Uterus (tissue), 4 donors: ENCODE results near the gene C10orf95. TPM values are rescaled to one million over a fixed set of nuclear protein-coding genes. Genes with fewer than 3 reads are reported as not detected.

Experiments
- DNase-seq, 2 donors: peaks; one replicate each; pipeline ENCODE4 v3.0.0-alpha.2; 2019 to 2020
- H3K27ac ChIP-seq, 2 donors: fragments of 200-600 bp; sonication (generic); 1 replicate in 1 of 2; 2 replicates in 1 of 2; pipeline ENCODE4 v1.5.1; 2016 to 2018
- H3K27me3 ChIP-seq, 2 donors: fragments of 200-600 bp; sonication (generic); one replicate each; pipeline ENCODE4 v1.5.1; 2018 to 2019; ENCODE audit warnings: control low read depth in 1 of 2
- H3K36me3 ChIP-seq, 2 donors: fragments of 200-600 bp; sonication (generic); one replicate each; pipeline ENCODE4 v1.5.1; 2019; ENCODE audit warnings: control low read depth in 1 of 2
- H3K4me1 ChIP-seq, 2 donors: fragments of 200-600 bp; sonication (generic); one replicate each; pipeline ENCODE4 v1.5.1; 2018 to 2019; ENCODE audit warnings: control low read depth in 1 of 2
- H3K4me3 ChIP-seq, 2 donors: fragments of 200-600 bp; sonication (generic); 1 replicate in 1 of 2; 2 replicates in 1 of 2; pipeline ENCODE4 v1.5.1; 2018 to 2019; ENCODE audit warnings: mild to moderate bottlenecking in 1 of 2
- H3K9me3 ChIP-seq, 2 donors: fragments of 200-600 bp; sonication (generic); one replicate each; pipeline ENCODE4 v1.5.1; 2019; ENCODE audit warnings: control low read depth in 1 of 2
- POLR2A ChIP-seq, 2 donors: fragments of 450-650 bp; IDR thresholded peaks; one replicate each; pipeline ENCODE4 v1.6.1; 2016; ENCODE audit warnings: antibody characterized with exemption in 2 of 2, mild to moderate bottlenecking in 1 of 2, moderate library complexity in 1 of 2
- intact Hi-C: fragments of 100-400 bp; cut with DNase I; formaldehyde crosslinking; loops from one replicate; pipeline ENCODE4 v1.15.1; 2023; ENCODE audit warnings: low total_unique reads
- total RNA-seq, 4 donors: library from RNA; depleted of rRNA in 3 of 4; stranded (reverse); fragments of >200 nt in 3 of 4; gene quantifications; one replicate each; pipeline versions ENCODE4 v1.1.0 to v1.2.4, GENCODE V29; 2014 to 2023
- TF ChIP-seq, protein P1 (sequence below), 4 experiments: fragments of 200-600 bp in 2 of 4; fragments of 450-650 bp in 2 of 4; sonication (generic) in 2 of 4; IDR thresholded peaks; one replicate each; pipeline ENCODE4 v1.5.1; 2016 to 2019; ENCODE audit warnings: antibody characterized with exemption in 4 of 4, mild to moderate bottlenecking in 2 of 4, moderate library complexity in 1 of 4
- donor health status: DM: yes; HTN: yes; CAD: no.

The C10orf95 gene
- total RNA-seq, 4 donors from 2014 or later = 0.21 TPM; not detected in 3

DNA sequence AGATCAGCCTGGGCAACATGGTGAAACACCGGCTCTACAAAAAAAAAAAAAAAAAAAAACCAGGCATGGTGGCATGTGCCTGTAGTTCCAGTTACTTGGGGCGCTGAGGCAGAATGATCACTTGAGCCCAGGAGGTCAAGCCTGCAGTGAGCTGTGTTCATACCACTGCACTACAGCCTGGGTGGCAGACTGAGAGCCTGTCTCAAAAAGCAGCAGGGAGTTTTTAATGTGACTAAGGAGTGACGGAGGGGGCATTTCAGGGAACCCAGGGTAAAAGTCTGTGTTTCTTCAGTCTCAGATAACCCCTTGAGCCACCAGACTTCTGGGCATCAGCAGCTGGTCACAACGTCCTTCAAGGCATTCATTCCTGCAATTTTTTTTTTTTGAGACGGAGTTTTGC, 2.2 kb upstream of the C10orf95 start:
- no peaks in the 10 kb centered on the region for H3K27me3 ChIP-seq
- H3K4me1 ChIP-seq = no peaks in the 10 kb centered on the region
- no peak for TF ChIP-seq POLR2A (IDR thresholded peaks at IDR 0.05)
- TF ChIP-seq, protein P1, sequence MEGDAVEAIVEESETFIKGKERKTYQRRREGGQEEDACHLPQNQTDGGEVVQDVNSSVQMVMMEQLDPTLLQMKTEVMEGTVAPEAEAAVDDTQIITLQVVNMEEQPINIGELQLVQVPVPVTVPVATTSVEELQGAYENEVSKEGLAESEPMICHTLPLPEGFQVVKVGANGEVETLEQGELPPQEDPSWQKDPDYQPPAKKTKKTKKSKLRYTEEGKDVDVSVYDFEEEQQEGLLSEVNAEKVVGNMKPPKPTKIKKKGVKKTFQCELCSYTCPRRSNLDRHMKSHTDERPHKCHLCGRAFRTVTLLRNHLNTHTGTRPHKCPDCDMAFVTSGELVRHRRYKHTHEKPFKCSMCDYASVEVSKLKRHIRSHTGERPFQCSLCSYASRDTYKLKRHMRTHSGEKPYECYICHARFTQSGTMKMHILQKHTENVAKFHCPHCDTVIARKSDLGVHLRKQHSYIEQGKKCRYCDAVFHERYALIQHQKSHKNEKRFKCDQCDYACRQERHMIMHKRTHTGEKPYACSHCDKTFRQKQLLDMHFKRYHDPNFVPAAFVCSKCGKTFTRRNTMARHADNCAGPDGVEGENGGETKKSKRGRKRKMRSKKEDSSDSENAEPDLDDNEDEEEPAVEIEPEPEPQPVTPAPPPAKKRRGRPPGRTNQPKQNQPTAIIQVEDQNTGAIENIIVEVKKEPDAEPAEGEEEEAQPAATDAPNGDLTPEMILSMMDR (IDR thresholded peaks at IDR 0.05) = no peak
- DNase-seq = no peak
- no peak overlapping the region for H3K27ac ChIP-seq
- intact Hi-C loops = no loop called here
- H3K4me3 ChIP-seq = no peak overlapping the region
- H3K36me3 ChIP-seq = no peaks in the 10 kb centered on the region
- no peaks in the 10 kb centered on the region for H3K9me3 ChIP-seq

DNA sequence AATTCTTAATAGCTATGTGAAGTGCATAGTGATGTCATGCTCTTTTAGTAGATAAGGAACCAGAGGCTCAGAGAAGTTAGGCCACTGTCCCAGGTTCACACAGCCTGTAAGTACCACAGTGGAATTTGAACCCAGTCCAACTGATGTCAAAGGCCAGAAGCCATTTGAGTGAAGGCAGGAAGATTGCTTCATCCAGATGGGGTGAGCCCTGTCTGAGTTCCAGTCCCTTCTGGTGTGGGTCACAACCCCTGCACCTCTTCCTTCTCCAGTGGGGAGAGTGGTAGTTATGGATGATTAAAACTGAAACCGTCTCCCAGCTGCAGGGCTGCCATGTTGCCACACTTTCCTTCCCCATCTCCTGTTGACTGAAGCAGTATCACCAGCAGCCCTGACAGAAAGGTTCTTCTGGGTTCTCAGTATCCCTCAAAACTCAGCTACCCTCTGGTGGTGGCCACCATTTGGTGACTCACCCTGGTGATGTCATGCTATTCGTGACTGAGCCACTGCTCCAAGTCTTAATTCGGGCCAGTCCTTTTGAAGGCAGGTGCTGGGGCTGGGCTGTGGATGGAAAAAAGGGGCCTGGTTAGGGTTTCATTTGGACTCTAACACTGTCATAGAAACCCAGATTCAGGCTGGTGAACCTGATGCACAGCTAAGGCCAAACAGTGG, 1.5 kb upstream of the C10orf95 start:
- DNase-seq = no peak

GRCh38 chr10:102450374-102451104, 804 bp downstream of the C10orf95 start:
- H3K27me3 ChIP-seq = no peaks in the 10 kb centered on the region
- H3K9me3 ChIP-seq = no peaks in the 10 kb centered on the region
- intact Hi-C loops = no loop called here
- TF ChIP-seq POLR2A (IDR thresholded peaks at IDR 0.05) = peak; percentile 13 to 69
- TF ChIP-seq, protein P1 (IDR thresholded peaks at IDR 0.05) = peak in 2 of 4 experiments; percentile 22 to 30
- H3K36me3 ChIP-seq = no peaks in the 10 kb centered on the region
- peak; percentile 59 to 79 for DNase-seq
- H3K4me1 ChIP-seq = no peaks in the 10 kb centered on the region
- H3K27ac ChIP-seq = peak overlapping the region; percentile 76 to 85
- peak overlapping the region; percentile 51 to 82 for H3K4me3 ChIP-seq

More for the DNA sequence above, 1.5 kb upstream of the C10orf95 start:
- no peaks in the 10 kb centered on the region for H3K36me3 ChIP-seq
- H3K4me3 ChIP-seq = no peak overlapping the region
- TF ChIP-seq POLR2A (IDR thresholded peaks at IDR 0.05) = no peak
- TF ChIP-seq, protein P1 (IDR thresholded peaks at IDR 0.05) = no peak
- intact Hi-C loops = no loop called here
- peak overlapping the region in 1 of 2 donors; percentile 31 for H3K27ac ChIP-seq
- H3K27me3 ChIP-seq = no peaks in the 10 kb centered on the region
- H3K4me1 ChIP-seq = no peaks in the 10 kb centered on the region
- no peaks in the 10 kb centered on the region for H3K9me3 ChIP-seq

DNA sequence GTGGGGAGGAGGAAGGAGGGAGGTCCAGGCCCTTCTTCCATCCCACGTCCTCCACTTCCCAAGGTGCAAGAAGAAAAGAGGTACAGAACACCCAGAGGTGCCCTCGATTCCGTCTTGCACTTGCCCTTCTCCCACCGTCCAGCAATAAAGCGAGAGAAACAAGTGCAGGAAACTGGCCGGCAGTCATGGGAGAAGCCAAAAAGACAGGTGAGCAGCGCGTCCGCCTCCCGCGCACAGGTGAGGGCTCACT, 1.3 kb downstream of the C10orf95 start:
- no peak for DNase-seq
- Histone ChIP-seq H3K9me3 (no peaks in the 10 kb centered on the region), H3K4me1 (no peaks in the 10 kb centered on the region), H3K36me3 (no peaks in the 10 kb centered on the region), H3K27ac (peak overlapping the region; percentile 76 to 85), H3K4me3 (peak overlapping the region; percentile 51 to 82), H3K27me3 (no peaks in the 10 kb centered on the region)
- intact Hi-C loops = no loop called here
- TF ChIP-seq, protein P1 (IDR thresholded peaks at IDR 0.05) = no peak
- TF ChIP-seq POLR2A (IDR thresholded peaks at IDR 0.05) = no peak
